K562 (cell line): ENCODE measurements around the gene ZNF546. TPM values are rescaled to one million over a fixed set of nuclear protein-coding genes. Genes with fewer than 3 reads are reported as not detected.

ENCODE experiments used
- ARID4B ChIP-seq: sonication (generic); formaldehyde crosslinking; IDR thresholded peaks from 2 replicates; pipeline ENCODE4 v1.8.0; 2022; ENCODE audit warnings: mild to moderate bottlenecking, missing genetic modification reagents
- BDP1 ChIP-seq: IDR thresholded peaks from 3 replicates; pipeline ENCODE4 v1.6.1; 2011; ENCODE audit not compliant: insufficient read length, insufficient read depth
- HNRNPH1 ChIP-seq: fragments of 200-400 bp; formaldehyde crosslinking; optimal IDR thresholded peaks from 2 replicates; pipeline ENCODE3; 2017; ENCODE audit warnings: low read depth, mild to moderate bottlenecking, low read length, moderate library complexity
- JUNB ChIP-seq: fragments of 450-650 bp; formaldehyde crosslinking; conservative IDR thresholded peaks from 2 replicates; pipeline ENCODE4 v1.4.0; 2020; ENCODE audit warnings: mild to moderate bottlenecking
- JUND ChIP-seq, 2 experiments: IDR thresholded peaks; 2 replicates in 1 of 2; 3 replicates in 1 of 2; pipeline ENCODE4 v1.6.1; 2011; ENCODE audit warnings: borderline replicate concordance in 2 of 2, low read depth in 2 of 2, low read length in 2 of 2, improper control_type of control experiment in 1 of 2, missing biosample characterization in 1 of 2, missing genetic modification characterization in 1 of 2, missing genetic modification reagents in 1 of 2
- KLF13 ChIP-seq: fragments of 450-650 bp; IDR thresholded peaks from 2 replicates; pipeline ENCODE4 v1.6.1; 2016; ENCODE audit warnings: missing genetic modification characterization, low read depth, mild to moderate bottlenecking, missing compliant biosample characterization, moderate library complexity, borderline replicate concordance
- MCM5 ChIP-seq: fragments of 450-650 bp; IDR thresholded peaks from 2 replicates; pipeline ENCODE4 v1.6.1; 2016; ENCODE audit warnings: low read depth
- STAT5A ChIP-seq: IDR thresholded peaks from 2 replicates; pipeline ENCODE4 v1.6.1; 2012; ENCODE audit warnings: low read length, inconsistent platforms, borderline replicate concordance
- TBP ChIP-seq: optimal IDR thresholded peaks from 2 replicates; pipeline ENCODE3; 2011; ENCODE audit warnings: low read depth, low read length, improper control_type of control experiment
- TFAM ChIP-seq: fragments of 250-450 bp; sonication (Bioruptor Pico); conservative IDR thresholded peaks from 2 replicates; pipeline ENCODE4 v1.5.0; 2021; ENCODE audit warnings: mild to moderate bottlenecking, moderate library complexity
- ZNF518B ChIP-seq: fragments of 250-450 bp; sonication (Bioruptor Pico); IDR thresholded peaks from 2 replicates; pipeline ENCODE4 v1.5.0; 2021; ENCODE audit warnings: mild to moderate bottlenecking, moderate library complexity
- ZNF717 ChIP-seq: fragments of 250-450 bp; sonication (Bioruptor Pico); IDR thresholded peaks from 2 replicates; pipeline ENCODE4 v1.5.0; 2021
- ZNF764 ChIP-seq: fragments of 250-450 bp; sonication (Bioruptor Pico); IDR thresholded peaks from 2 replicates; pipeline ENCODE4 v1.4.0; 2020; ENCODE audit warnings: low read depth, mild to moderate bottlenecking, moderate library complexity
- ZNF79 ChIP-seq: fragments of 250-450 bp; sonication (Bioruptor Pico); IDR thresholded peaks from 2 replicates; pipeline ENCODE4 v1.4.0; 2020; ENCODE audit warnings: low read depth, mild to moderate bottlenecking, moderate library complexity
- ZSCAN29 ChIP-seq: fragments of 450-650 bp; IDR thresholded peaks from 2 replicates; pipeline ENCODE4 v1.6.1; 2017
- polyA plus RNA-seq, 8 experiments: library from polyadenylated mRNA; depleted of rRNA in 4 of 8; stranded (reverse) in 5 of 8; unstranded in 3 of 8; fragments of >200 nt; fragmentation: Nextera tagmentation in 2 of 8; fragmentation: Illumina TruSeq in 1 of 8; extraction: Ambion mirVana in 2 of 8; extraction: Trizol in 1 of 8; gene quantifications; 2 replicates each; pipeline versions ENCODE4 v1.2.1 to v1.2.3, GENCODE V29; 2011 to 2014; ENCODE audit warnings: inconsistent platforms in 1 of 8, missing spikeins in 1 of 8
- total RNA-seq, 7 experiments: library from RNA; depleted of rRNA in 6 of 7; stranded (reverse); fragments of >200 nt in 6 of 7; fragmentation: Illumina TruSeq in 2 of 7; extraction: Trizol in 2 of 7; gene quantifications; 2 replicates each; pipeline versions ENCODE4 v1.2.1 to v1.2.3, GENCODE V29; 2011 to 2021; ENCODE audit warnings: low replicate concordance in 1 of 7
- TF ChIP-seq, protein P1 (sequence below): sonication (generic); formaldehyde crosslinking; IDR thresholded peaks from 2 replicates; pipeline ENCODE4 v1.8.0; 2022; ENCODE audit warnings: mild to moderate bottlenecking, missing genetic modification reagents

ZNF546 gene
- total and polyA plus RNA-seq, 9 of the 15 experiments (the other 6 are each of a cell fraction or from before 2014, with no cell fraction given), result 0.73 to 5.1 (median 2.2) TPM

- TF ChIP-seq, protein P1, sequence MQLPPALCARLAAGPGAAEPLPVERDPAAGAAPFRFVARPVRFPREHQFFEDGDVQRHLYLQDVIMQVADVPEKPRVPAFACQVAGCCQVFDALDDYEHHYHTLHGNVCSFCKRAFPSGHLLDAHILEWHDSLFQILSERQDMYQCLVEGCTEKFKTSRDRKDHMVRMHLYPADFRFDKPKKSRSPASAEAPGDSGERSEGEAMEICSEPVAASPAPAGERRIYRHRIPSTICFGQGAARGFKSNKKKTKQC (CRISPR knock-in tag), result no peak
- no peak for TF ChIP-seq ZSCAN29
- TF ChIP-seq ZNF717 (CRISPR knock-in tag), result no peak
- TF ChIP-seq ZNF518B (CRISPR knock-in tag), result no peak
- TF ChIP-seq ZNF764 (CRISPR knock-in tag), result no peak
- no peak for TF ChIP-seq HNRNPH1
- no peak for TF ChIP-seq TFAM (CRISPR knock-in tag)
- TF ChIP-seq STAT5A, result no peak
- TF ChIP-seq JUND (IDR thresholded peaks at IDR 0.05; ENCODE audit: borderline replicate concordance, low read depth, low read length), result no peak; the same call in 1 of the 2 replicates
- peak; percentile 19; the same call in 1 of the 3 replicates for TF ChIP-seq JUND (tag; IDR thresholded peaks at IDR 0.05; ENCODE audit: borderline replicate concordance, low read depth, low read length)
- TF ChIP-seq JUNB (CRISPR knock-in tag), result no peak
- no peak; the same call in 1 of the 2 replicates for TF ChIP-seq ARID4B (CRISPR knock-in tag)
- TF ChIP-seq BDP1, result no peak
- no peak for TF ChIP-seq ZNF79 (CRISPR knock-in tag)
- TF ChIP-seq KLF13, result no peak
- no peak for TF ChIP-seq MCM5
- peak; percentile 89 for TF ChIP-seq TBP
Measured at GRCh38 chr19:39996811-39997637, at the start of gene ZNF546 (continued).
